ENCODE data around the gene CCDC187. TPM values are rescaled to one million over a fixed set of nuclear protein-coding genes. Genes with fewer than 3 reads are reported as not detected.

CCDC187 gene
- total RNA-seq, 2 experiments from 2014 or later: 0.05 TPM; not detected in 1

- intact Hi-C loops (cut with DNase I, micrococcal nuclease): no loop called here
- CTCF ChIA-PET: no interaction called here
- POLR2A ChIA-PET: no interaction called here
- Mint-ChIP-seq H3K4me3 (no peak overlapping the region), H3K36me3 (ENCODE audit: low read depth) (no peaks in the 10 kb centered on the region), H3K4me1 (no peaks in the 10 kb centered on the region), H3K27ac (no peak overlapping the region), H3K27me3 (no peaks in the 10 kb centered on the region), H3K9me3 (ENCODE audit: low read depth) (no peaks in the 10 kb centered on the region)
- no peak for ATAC-seq
- DNase-seq: no peak
Measured at GRCh38 chr9:136344544-136345280, 40.8 kb upstream of the CCDC187 start.

DNA sequence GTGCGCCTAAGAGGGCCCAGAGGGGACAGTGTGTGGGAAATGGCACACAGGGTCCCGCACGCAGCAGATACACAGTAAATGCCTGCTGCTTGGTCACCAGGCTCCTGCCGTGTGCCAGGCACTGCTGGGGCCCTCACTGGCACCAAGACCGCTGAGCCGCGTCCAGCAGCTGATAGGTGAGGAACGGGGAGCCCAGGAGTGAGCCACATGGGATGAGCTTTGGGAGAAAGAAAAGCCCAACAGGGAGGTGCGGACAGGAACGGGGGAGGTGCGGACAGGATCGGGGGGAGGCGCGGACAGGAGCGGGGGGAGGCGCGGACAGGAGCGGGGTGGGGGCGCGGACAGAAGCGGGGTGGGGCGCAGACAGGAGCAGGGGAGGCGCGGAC, 40.0 kb upstream of the CCDC187 start:
- H3K27ac Mint-ChIP-seq: no peak overlapping the region
- H3K9me3 Mint-ChIP-seq (ENCODE audit: low read depth): no peaks in the 10 kb centered on the region
- H3K27me3 Mint-ChIP-seq: no peaks in the 10 kb centered on the region
- ChIA-PET POLR2A (no interaction called here), CTCF (interaction anchor here (0.7 kb wide), 1 partner anchor 1195 kb away, joined by 3 read pairs; no protein-coding TSS in a partner anchor)
- H3K4me3 Mint-ChIP-seq: no peak overlapping the region
- H3K4me1 Mint-ChIP-seq: no peaks in the 10 kb centered on the region
- ATAC-seq: no peak
- intact Hi-C loops (cut with DNase I, micrococcal nuclease): no loop called here
- DNase-seq: no peak
- no peaks in the 10 kb centered on the region for H3K36me3 Mint-ChIP-seq (ENCODE audit: low read depth)

- no peaks in the 10 kb centered on the region for H3K9me3 Mint-ChIP-seq (ENCODE audit: low read depth)
- no peak for ATAC-seq
- H3K36me3 Mint-ChIP-seq (ENCODE audit: low read depth): no peaks in the 10 kb centered on the region
- no peaks in the 10 kb centered on the region for H3K27me3 Mint-ChIP-seq
- no peak for DNase-seq
- CTCF ChIA-PET: interaction anchor here (0.7 kb wide), 1 partner anchor 1196 kb away, joined by 3 read pairs; no protein-coding TSS in a partner anchor
- H3K4me3 Mint-ChIP-seq: no peak overlapping the region
- H3K27ac Mint-ChIP-seq: no peak overlapping the region
- no peaks in the 10 kb centered on the region for H3K4me1 Mint-ChIP-seq
- POLR2A ChIA-PET: no interaction called here
- intact Hi-C loops (cut with DNase I, micrococcal nuclease): no loop called here
Measured at GRCh38 chr9:136343121-136343883, 39.4 kb upstream of the CCDC187 start.

- DNase-seq: peak; percentile 81
- Mint-ChIP-seq H3K4me1 (no peaks in the 10 kb centered on the region), H3K27ac (no peak overlapping the region), H3K4me3 (no peak overlapping the region), H3K36me3 (ENCODE audit: low read depth) (no peaks in the 10 kb centered on the region), H3K9me3 (ENCODE audit: low read depth) (no peaks in the 10 kb centered on the region), H3K27me3 (no peaks in the 10 kb centered on the region)
- ChIA-PET CTCF (no interaction called here), POLR2A (no interaction called here)
- peak; percentile 71 for ATAC-seq
- intact Hi-C loops (cut with DNase I, micrococcal nuclease): loop anchor here in 1 of 2 experiments (1.0 kb wide), 2 partner anchors 21 to 75 kb away; partner anchors contain the start of gene DNLZ
Measured at GRCh38 chr9:136342181-136343120, 38.6 kb upstream of the CCDC187 start.

- intact Hi-C loops (cut with DNase I, micrococcal nuclease): loop anchor here in 1 of 2 experiments (1.0 kb wide), 2 partner anchors 22 to 74 kb away; partner anchors contain the start of gene DNLZ
- DNase-seq (no peak), ATAC-seq (no peak)
- Mint-ChIP-seq H3K27me3 (no peaks in the 10 kb centered on the region), H3K4me1 (no peaks in the 10 kb centered on the region), H3K9me3 (ENCODE audit: low read depth) (no peaks in the 10 kb centered on the region), H3K4me3 (no peak overlapping the region), H3K27ac (no peak overlapping the region), H3K36me3 (ENCODE audit: low read depth) (no peaks in the 10 kb centered on the region)
- ChIA-PET CTCF (no interaction called here), POLR2A (no interaction called here)
Measured at GRCh38 chr9:136341769-136342168, 37.9 kb upstream of the CCDC187 start.

DNA sequence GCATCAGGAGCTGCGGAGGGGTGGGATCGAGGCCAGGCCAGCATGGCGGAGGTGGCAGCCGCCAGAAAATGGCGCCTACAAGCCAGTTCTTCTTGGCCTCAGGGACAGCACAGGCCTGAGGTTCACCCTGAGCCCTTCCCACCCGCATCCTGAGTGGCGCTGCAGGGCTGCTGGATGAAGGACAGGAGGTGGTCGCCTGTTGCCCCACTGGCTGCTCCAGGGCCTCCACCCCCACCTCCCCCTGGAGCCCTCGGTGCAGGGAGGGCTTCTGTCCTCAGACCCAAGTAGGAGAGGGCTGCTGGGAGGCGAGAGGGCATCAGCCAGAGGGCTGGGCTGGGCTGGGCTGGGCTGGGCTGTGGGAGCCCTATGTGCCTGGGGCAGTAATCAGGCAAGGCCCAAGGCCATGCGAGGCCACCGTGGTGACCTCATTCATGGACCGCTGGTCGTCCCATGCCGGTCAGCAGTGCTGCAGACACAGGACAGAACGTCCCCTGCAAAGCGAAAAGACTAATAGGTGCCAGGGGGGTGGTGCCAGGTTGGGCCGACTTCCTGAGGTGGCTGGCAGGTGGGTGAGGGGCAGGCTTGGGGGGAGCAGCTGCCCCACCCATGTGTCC, 37.3 kb upstream of the CCDC187 start:
- CTCF ChIA-PET: no interaction called here
- H3K9me3 Mint-ChIP-seq (ENCODE audit: low read depth): no peaks in the 10 kb centered on the region
- intact Hi-C loops (cut with DNase I, micrococcal nuclease): no loop called here
- no peak for ATAC-seq
- H3K27ac Mint-ChIP-seq: no peak overlapping the region
- POLR2A ChIA-PET: no interaction called here
- no peaks in the 10 kb centered on the region for H3K4me1 Mint-ChIP-seq
- DNase-seq: no peak
- H3K27me3 Mint-ChIP-seq: no peaks in the 10 kb centered on the region
- H3K36me3 Mint-ChIP-seq (ENCODE audit: low read depth): no peaks in the 10 kb centered on the region
- no peak overlapping the region for H3K4me3 Mint-ChIP-seq

- intact Hi-C loops (cut with DNase I, micrococcal nuclease): no loop called here
- CTCF ChIA-PET: no interaction called here
- H3K36me3 Mint-ChIP-seq (ENCODE audit: low read depth): no peaks in the 10 kb centered on the region
- no peak overlapping the region for H3K27ac Mint-ChIP-seq
- H3K9me3 Mint-ChIP-seq (ENCODE audit: low read depth): no peaks in the 10 kb centered on the region
- DNase-seq (no peak), ATAC-seq (no peak)
- POLR2A ChIA-PET: no interaction called here
- no peak overlapping the region for H3K4me3 Mint-ChIP-seq
- H3K4me1 Mint-ChIP-seq: no peaks in the 10 kb centered on the region
- H3K27me3 Mint-ChIP-seq: no peaks in the 10 kb centered on the region
Measured at GRCh38 chr9:136340356-136341041, 36.6 kb upstream of the CCDC187 start.

- POLR2A ChIA-PET: no interaction called here
- H3K4me1 Mint-ChIP-seq: no peaks in the 10 kb centered on the region
- DNase-seq: no peak
- no peak overlapping the region for H3K4me3 Mint-ChIP-seq
- no peaks in the 10 kb centered on the region for H3K27me3 Mint-ChIP-seq
- H3K9me3 Mint-ChIP-seq (ENCODE audit: low read depth): no peaks in the 10 kb centered on the region
- no peak for ATAC-seq
- H3K27ac Mint-ChIP-seq: no peak overlapping the region
- intact Hi-C loops (cut with DNase I, micrococcal nuclease): loop anchor here in 1 of 2 experiments (1.0 kb wide), 1 partner anchor 60 kb away; the partner anchor contains the start of gene SNAPC4
- CTCF ChIA-PET: no interaction called here
- H3K36me3 Mint-ChIP-seq (ENCODE audit: low read depth): no peaks in the 10 kb centered on the region
Measured at GRCh38 chr9:136339958-136340310, 36.0 kb upstream of the CCDC187 start.

GRCh38 chr9:136339173-136339957, 35.5 kb upstream of the CCDC187 start:
- no peak for ATAC-seq
- Mint-ChIP-seq H3K4me1 (no peaks in the 10 kb centered on the region), H3K36me3 (ENCODE audit: low read depth) (no peaks in the 10 kb centered on the region), H3K9me3 (ENCODE audit: low read depth) (no peaks in the 10 kb centered on the region), H3K4me3 (no peak overlapping the region), H3K27me3 (no peaks in the 10 kb centered on the region), H3K27ac (no peak overlapping the region)
- intact Hi-C loops (cut with DNase I, micrococcal nuclease): loop anchor here in 1 of 2 experiments (1.0 kb wide), 1 partner anchor 61 kb away; the partner anchor contains the start of gene SNAPC4
- POLR2A ChIA-PET: no interaction called here
- DNase-seq: peak; percentile 59
- CTCF ChIA-PET: no interaction called here

DNA sequence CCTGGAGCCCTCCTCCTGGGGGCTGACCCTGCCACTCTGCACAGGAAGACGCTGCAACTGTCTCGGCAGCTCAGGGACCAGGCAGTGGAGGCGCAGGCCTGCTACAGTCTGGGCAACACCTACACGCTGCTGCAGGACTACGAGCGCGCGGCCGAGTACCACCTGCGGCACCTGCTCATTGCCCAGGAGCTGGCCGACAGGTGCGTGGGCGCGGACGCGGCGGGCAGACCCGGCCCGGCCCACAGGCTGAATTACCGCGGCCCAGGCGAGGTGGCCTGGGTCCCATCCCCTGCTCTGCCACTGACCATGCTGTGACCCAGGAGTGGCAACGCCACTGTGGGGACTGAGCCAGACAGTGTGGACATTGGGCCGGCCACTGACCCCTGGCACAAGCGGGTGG, 34.6 kb upstream of the CCDC187 start:
- DNase-seq (no peak), ATAC-seq (no peak)
- H3K9me3 Mint-ChIP-seq (ENCODE audit: low read depth): no peaks in the 10 kb centered on the region
- H3K27ac Mint-ChIP-seq: no peak overlapping the region
- no peaks in the 10 kb centered on the region for H3K36me3 Mint-ChIP-seq (ENCODE audit: low read depth)
- no peaks in the 10 kb centered on the region for H3K27me3 Mint-ChIP-seq
- CTCF ChIA-PET: interaction anchor here (0.7 kb wide), 1 partner anchor 61 kb away, joined by 3 read pairs; no protein-coding TSS in a partner anchor
- intact Hi-C loops (cut with DNase I, micrococcal nuclease): no loop called here
- no peaks in the 10 kb centered on the region for H3K4me1 Mint-ChIP-seq
- H3K4me3 Mint-ChIP-seq: no peak overlapping the region
- POLR2A ChIA-PET: no interaction called here
